ENCODE data around the gene SWAP70. TPM values are rescaled to one million over a fixed set of nuclear protein-coding genes. Genes with fewer than 3 reads are reported as not detected.
A peak's percentile ranks its signal among the peaks of the same experiment; 100 is the strongest.

SWAP70 gene
- total RNA-seq, 2 donors from 2014 or later = 28.8 to 30.7 TPM

DNA sequence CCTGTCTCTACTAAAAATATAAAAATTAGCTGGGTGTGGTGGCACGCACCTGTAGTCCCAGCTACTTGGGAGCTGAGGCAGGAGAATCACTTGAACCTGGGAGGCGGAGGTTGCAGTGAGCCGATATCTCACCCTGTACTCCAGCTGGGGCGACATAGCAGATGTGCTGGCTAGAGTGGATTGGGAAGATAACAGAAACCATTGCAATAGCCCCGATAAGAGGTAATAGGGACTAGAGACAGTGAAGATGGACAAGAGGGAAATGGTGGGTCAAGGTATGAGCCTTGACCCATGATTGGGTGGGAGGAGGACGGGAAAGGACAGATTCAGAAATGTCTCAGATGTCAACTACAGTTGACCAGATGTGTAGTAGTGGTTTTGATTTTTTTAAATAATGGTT is 6.1 kb downstream of the SWAP70 start:
- Histone ChIP-seq H3K9me3 (ENCODE audit: control insufficient read depth, low read length) (peaks cover 13% of the 10 kb centered on the region), H3K27me3 (ENCODE audit: control insufficient read depth, insufficient read depth, low read length, poor library complexity, severe bottlenecking) (no peaks in the 10 kb centered on the region), H3K4me1 (ENCODE audit: control insufficient read depth, insufficient read depth, low read length) (no peaks in the 10 kb centered on the region), H3K9ac (ENCODE audit: extremely low read depth, low read length, poor library complexity, severe bottlenecking) (no peak overlapping the region), H3K4me3 (ENCODE audit: low read length) (no peak overlapping the region), H3K36me3 (ENCODE audit: control insufficient read depth, insufficient read depth, low read length) (peaks cover 19% of the 10 kb centered on the region), H3K27ac (ENCODE audit: low read depth, low read length) (no peak overlapping the region)
- DNase-seq = peak; percentile 27
- Mint-ChIP-seq H3K4me1 (peaks cover 3% of the 10 kb centered on the region), H3K4me3 (no peak overlapping the region), H3K9me3 (peaks cover 11% of the 10 kb centered on the region), H3K27me3 (ENCODE audit: insufficient read depth) (no peaks in the 10 kb centered on the region), H3K36me3 (ENCODE audit: low read depth) (peaks cover 28% of the 10 kb centered on the region), H3K27ac (no peak overlapping the region)
- TF ChIP-seq, protein P1, sequence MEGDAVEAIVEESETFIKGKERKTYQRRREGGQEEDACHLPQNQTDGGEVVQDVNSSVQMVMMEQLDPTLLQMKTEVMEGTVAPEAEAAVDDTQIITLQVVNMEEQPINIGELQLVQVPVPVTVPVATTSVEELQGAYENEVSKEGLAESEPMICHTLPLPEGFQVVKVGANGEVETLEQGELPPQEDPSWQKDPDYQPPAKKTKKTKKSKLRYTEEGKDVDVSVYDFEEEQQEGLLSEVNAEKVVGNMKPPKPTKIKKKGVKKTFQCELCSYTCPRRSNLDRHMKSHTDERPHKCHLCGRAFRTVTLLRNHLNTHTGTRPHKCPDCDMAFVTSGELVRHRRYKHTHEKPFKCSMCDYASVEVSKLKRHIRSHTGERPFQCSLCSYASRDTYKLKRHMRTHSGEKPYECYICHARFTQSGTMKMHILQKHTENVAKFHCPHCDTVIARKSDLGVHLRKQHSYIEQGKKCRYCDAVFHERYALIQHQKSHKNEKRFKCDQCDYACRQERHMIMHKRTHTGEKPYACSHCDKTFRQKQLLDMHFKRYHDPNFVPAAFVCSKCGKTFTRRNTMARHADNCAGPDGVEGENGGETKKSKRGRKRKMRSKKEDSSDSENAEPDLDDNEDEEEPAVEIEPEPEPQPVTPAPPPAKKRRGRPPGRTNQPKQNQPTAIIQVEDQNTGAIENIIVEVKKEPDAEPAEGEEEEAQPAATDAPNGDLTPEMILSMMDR (conservative IDR thresholded peaks at IDR 0.05) = no peak
- WGBS, 2 experiments (ENCODE audit: insufficient coverage in 1 of 2, insufficient read length in 1 of 2) = 91 to 93% methylated on average over 5 to 6 of the region's 6 CpGs

DNA sequence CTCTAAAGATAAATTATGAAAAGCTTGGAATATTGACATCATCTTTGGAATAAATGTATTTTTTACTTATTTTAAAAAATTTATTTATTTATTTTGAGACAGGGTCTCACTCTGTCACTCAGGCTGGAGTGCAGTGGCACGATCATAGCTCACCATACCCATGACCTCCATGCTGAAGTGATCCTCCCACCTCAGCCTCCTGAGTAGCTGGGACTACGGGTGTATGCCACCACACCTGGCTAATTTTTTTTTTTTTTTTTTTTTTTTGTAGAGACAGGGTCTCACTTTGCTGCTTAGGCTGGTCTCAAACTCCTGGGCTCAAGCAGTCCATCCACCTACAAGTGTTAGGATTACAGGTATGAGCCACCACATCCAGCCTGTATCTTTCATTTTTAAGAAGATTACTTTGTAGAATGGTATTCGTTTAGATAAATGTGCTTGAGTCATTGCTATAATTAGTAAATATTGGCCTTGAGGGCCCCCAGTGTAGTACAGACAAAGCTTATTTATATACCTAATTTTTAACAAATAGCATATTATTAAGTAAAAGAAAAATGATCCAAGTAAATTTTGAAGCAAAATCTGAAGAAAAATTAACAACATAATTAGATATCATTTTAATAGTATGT is 8.5 kb downstream of the SWAP70 start:
- Mint-ChIP-seq H3K27ac (no peak overlapping the region), H3K4me3 (no peak overlapping the region), H3K36me3 (ENCODE audit: low read depth) (peaks cover 14% of the 10 kb centered on the region), H3K4me1 (peaks cover 11% of the 10 kb centered on the region), H3K9me3 (no peaks in the 10 kb centered on the region), H3K27me3 (ENCODE audit: insufficient read depth) (no peaks in the 10 kb centered on the region)
- Histone ChIP-seq H3K27ac (ENCODE audit: low read depth, low read length) (no peak overlapping the region), H3K4me1 (ENCODE audit: control insufficient read depth, insufficient read depth, low read length) (no peaks in the 10 kb centered on the region), H3K27me3 (ENCODE audit: control insufficient read depth, insufficient read depth, low read length, poor library complexity, severe bottlenecking) (no peaks in the 10 kb centered on the region), H3K36me3 (ENCODE audit: control insufficient read depth, insufficient read depth, low read length) (peaks cover 13% of the 10 kb centered on the region), H3K9me3 (ENCODE audit: control insufficient read depth, low read length) (no peaks in the 10 kb centered on the region), H3K4me3 (ENCODE audit: low read length) (no peak overlapping the region), H3K9ac (ENCODE audit: extremely low read depth, low read length, poor library complexity, severe bottlenecking) (no peak overlapping the region)
- DNase-seq = no peak
- TF ChIP-seq, protein P1 (conservative IDR thresholded peaks at IDR 0.05) = no peak
- 80 to 100% methylated on average over 1 to 2 of the region's 3 CpGs for WGBS, 2 experiments (ENCODE audit: insufficient coverage in 1 of 2, insufficient read length in 1 of 2)

DNA sequence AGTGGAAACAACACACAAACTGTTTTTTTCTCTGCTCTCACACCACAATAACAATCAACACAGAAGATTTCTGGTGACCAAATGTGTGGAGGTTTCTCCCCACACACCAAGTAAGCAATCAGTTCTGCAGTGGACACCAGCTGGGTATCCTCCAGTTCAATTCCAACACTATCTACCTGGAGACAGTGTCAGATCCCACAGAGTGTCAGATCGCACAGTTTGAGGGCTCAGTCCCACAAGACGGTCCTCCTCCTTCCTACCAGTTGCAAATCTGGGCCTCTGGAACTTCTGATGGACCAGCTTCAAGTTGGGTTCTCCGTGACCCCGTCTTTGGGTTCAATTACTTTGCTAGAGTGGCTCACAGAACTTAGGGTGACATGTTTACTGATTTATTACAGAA is 9.0 kb downstream of the SWAP70 start:
- no peak overlapping the region for H3K27ac Mint-ChIP-seq
- no peaks in the 10 kb centered on the region for H3K4me1 ChIP-seq (ENCODE audit: control insufficient read depth, insufficient read depth, low read length)
- H3K9me3 ChIP-seq (ENCODE audit: control insufficient read depth, low read length) = no peaks in the 10 kb centered on the region
- peaks cover 13% of the 10 kb centered on the region for H3K36me3 ChIP-seq (ENCODE audit: control insufficient read depth, insufficient read depth, low read length)
- no peak overlapping the region for H3K4me3 Mint-ChIP-seq
- H3K27ac ChIP-seq (ENCODE audit: low read depth, low read length) = no peak overlapping the region
- no peaks in the 10 kb centered on the region for H3K27me3 Mint-ChIP-seq (ENCODE audit: insufficient read depth)
- TF ChIP-seq, protein P1 (conservative IDR thresholded peaks at IDR 0.05) = no peak
- H3K4me3 ChIP-seq (ENCODE audit: low read length) = no peak overlapping the region
- H3K4me1 Mint-ChIP-seq = peaks cover 13% of the 10 kb centered on the region
- no peaks in the 10 kb centered on the region for H3K9me3 Mint-ChIP-seq
- H3K9ac ChIP-seq (ENCODE audit: extremely low read depth, low read length, poor library complexity, severe bottlenecking) = no peak overlapping the region
- WGBS, 2 experiments (ENCODE audit: insufficient coverage in 1 of 2, insufficient read length in 1 of 2) = 96% methylated on average over 4 of the region's 4 CpGs
- H3K27me3 ChIP-seq (ENCODE audit: control insufficient read depth, insufficient read depth, low read length, poor library complexity, severe bottlenecking) = no peaks in the 10 kb centered on the region
- peaks cover 13% of the 10 kb centered on the region for H3K36me3 Mint-ChIP-seq (ENCODE audit: low read depth)
- no peak for DNase-seq
